GM21381 (cell line): Measurements from ENCODE around the gene MPI.
A peak's percentile ranks its signal among the peaks of the same experiment; 100 is the strongest.
"Not testable (repeated sequence)": the region's sequence is repeated elsewhere in the genome, so short reads cannot be mapped to it uniquely, and the experiment has no call there.

Experiments used
- ATAC-seq: cut with Tn5 transposase; IDR thresholded peaks from one replicate; pipeline ENCODE4 v1.9.1; 2021; ENCODE audit warnings: mild to moderate bottlenecking, moderate library complexity; ENCODE audit not compliant: unreplicated experiment

The MPI gene

DNA sequence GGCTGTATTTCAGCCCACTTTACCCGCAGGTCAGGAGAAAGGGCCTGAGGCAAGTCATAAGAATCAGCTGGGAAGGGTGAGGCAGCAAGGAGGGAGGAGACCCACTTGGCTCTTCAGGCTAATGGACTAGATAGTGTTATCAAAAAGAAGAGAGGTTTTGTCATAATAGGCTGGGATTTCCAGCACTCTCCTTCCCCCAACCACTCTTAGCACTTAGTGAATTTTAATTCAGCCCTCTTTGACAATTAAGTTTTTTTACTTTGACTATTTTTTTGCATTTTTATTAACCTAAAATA lies 771 bp downstream of the MPI start:
- ATAC-seq: no peak

DNA sequence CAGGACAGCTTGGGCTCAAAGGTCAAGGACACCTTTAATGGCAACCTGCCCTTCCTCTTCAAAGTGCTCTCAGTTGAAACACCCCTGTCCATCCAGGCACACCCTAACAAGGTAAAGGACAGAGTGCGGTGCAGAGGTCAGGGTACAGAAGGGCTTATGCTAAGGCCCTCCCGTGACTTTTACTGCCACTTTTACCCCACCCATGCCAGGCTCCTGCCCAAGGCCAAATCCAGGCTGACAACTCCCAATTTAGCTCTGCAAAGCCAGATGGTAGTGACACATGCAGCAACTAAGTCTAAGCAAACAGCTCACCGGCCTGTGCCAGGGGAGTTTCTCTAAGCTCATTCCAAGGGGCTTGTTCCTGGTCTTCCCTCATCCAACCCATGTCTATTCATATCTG lies 1.6 kb downstream of the MPI start:
- no peak for ATAC-seq

DNA sequence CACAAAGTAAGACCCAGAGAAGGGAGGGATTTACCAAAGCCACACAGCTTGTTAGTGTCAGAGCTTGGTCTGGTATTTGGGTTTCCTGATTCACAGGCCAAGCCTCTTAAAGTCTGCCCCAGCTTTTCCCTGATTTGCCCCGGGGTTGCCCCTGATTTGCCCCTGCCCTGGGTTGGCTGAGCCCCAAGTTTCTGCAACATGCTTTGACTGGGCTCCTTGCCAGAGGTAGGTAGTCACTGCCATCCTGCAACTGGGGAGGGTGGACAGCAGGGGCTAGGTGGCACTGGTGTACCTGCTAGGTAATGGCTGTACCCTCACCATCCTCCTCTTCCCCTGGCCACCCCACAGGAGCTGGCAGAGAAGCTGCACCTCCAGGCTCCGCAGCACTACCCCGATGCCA lies 2.5 kb downstream of the MPI start:
- ATAC-seq: no peak

DNA sequence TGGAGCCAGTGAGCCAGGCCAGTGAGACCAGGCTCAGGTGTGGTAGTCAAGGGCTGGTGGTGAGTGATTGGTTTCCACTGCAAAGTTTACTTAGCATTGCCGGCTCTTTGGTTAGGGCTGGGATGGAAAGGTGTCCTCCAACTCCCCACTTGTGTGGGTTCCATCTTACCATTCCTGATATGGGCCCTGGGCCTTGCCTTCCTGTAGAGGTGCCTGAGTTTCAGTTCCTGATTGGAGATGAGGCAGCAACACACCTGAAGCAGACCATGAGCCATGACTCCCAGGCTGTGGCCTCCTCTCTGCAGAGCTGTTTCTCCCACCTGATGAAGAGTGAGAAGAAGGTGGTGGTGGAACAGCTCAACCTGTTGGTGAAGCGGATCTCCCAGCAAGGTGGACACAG lies 3.1 kb downstream of the MPI start:
- ATAC-seq: no peak

DNA sequence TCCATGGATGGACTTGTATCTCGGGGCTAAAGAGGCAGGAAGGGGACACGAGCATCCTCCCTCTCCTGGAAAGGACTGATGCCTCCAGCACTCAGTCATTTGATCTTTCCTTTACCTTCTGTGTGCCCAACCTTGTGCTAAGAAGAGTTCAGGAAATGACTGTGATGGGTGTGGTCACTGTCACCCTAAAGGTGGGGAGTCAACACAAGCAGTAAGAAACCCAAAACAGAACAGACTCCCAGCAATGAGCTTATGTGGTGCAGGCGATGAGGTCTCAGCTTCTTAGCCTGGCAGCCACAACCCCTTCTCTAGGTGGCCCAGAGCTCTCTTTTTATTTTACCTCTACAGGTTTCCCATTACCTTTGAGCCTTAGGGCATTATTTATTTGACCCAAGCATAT lies 3.8 kb downstream of the MPI start:
- ATAC-seq: no peak

DNA sequence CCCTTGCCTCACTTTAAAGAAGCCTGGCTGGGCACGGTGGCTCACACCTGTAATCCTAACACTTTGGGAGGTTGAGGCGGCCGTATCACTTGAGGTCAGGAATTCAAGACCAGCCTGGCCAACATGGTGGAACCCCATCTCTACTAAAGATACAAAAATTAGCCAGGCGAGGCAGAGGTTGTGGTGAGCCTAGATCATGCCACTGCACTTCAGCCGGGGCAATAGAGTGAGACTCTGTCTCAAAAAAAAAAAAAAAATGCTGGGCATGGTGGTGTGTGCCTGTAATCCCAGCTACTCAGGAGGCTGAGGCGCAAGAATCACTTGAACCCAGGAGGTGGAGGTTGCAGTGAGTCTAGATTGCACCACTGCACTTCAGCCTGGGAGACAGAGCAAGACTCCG lies 4.5 kb downstream of the MPI start:
- not testable (repeated sequence) for ATAC-seq

DNA sequence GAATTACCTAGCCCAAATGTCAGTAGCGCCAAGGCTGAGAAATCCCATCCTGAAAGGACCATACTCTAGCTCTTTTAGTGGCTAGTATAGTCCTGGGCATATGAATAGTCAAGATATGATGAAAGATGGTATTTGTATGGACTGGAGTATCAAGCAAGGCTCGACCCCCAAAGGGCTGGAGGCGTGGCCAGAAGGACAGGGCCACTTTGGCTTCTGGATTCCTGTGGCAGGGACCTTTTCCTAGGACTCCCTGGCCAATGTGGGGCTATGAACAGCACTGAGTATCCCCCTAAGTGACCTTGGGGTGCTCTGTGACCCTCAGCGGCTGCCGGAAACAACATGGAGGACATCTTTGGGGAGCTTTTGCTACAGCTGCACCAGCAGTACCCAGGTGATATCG lies 6.0 kb downstream of the MPI start:
- ATAC-seq: no peak

DNA sequence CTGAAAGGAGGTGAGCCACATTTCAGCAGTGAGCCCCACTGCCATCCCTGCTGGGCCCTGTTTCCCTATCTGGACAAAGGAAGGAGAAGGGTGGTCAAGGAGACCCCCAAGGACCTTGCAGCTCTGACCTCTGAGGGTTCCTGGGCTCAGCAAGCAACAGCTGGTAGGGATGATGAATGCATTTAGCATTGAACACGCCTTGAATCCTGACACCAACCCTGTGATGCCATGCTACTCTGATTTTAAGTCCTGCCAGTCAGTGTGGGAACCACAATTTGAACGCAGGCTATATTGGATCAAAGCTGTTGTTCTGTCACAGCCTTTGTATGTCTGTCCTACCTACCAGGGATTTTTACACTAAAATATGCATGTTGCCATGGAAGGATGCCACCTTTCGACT lies 6.5 kb downstream of the MPI start:
- no peak for ATAC-seq

DNA sequence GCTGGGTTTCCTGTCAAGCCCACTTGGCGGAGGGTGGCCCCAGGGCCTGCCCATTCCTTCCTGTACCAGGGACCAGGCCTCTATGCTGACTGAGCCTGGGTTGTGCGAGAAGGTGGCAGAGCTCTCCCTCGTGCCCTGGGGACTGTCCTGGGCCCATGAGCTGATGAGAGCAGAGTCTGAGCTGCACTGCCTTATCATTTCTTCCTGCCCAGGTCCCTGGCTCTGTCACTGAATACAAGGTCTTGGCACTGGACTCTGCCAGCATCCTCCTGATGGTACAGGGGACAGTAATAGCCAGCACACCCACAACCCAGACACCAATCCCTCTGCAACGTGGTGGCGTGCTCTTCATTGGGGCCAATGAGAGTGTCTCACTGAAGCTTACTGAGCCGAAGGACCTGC lies 7.5 kb downstream of the MPI start:
- no peak for ATAC-seq

DNA sequence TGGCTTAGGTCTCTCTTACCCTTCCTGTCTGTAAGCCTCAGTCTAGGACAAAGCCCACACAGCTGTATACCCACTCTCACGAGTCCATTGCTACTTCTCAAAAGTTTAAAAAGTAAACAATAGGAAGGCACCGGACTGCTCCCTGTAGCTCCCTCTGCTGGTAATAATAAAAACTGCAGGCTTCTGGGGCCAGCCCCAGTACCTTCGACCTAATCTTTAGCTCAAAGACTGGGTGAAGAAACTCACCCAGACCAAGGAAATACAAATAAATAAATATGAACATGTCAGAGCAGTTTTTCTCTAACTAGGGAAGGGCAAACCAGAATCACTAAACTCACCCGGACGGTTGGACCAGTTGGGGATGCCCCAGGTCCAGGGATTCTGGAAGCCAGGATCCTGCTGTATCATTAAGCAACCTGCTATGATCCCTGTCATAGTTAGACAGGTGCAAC lies 11.8 kb downstream of the MPI start:
- no peak for ATAC-seq

DNA sequence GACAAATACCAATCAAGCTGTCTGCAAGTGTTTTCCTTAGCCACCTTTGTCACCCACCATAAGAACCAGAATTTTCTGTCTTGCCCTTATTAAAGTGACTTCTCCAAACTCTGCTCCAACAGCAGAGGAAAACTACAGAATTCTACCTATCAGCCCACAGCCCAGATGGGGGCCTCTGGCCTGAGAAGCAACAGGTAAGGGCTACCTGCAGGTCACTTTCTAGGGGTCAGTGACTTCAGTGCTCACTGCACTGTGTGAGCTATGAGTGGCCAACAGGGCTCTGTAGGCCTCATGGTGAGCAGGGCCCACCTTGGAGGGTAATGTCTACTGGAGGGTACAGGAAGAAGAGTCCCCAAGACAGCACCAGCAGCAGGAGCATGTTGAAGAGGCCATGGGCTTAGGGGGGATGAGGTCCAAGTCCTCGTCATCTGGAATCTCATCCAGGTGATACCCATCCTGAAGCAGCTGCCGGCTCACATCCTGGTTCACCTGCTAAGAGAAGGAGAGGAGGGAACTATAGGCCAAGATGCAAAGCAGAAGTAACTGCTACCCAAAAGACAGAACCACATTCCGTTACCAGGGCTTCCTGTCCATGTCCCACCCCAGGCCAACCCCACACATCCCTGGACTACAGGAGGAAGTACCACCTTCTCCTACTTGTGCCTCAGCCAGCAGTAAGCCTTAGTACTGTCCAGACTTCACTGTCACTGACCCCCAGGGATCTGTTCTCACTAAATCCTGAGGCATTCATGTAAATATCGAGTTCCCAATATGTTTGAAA lies 12.6 kb downstream of the MPI start:
- ATAC-seq: no peak

DNA sequence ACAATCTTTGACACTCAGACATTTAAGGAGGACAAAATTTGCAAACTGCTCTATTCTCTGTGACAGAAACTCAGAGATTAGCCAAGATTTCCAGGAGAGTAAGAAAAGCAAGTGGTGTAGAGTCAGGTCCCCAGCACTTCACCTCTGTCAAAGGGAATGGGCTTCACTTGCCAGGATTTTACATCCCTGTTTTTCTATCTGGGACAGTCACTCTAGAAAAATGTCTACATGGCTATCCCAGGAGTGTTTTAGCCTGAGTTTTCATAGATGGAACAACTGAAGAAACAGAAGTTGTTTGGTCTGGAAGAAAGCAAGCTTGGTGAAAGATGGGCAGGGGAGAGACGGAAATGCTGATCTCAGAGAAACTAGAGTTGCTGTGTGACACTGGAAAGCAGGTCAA lies 13.8 kb downstream of the MPI start:
- no peak for ATAC-seq

DNA sequence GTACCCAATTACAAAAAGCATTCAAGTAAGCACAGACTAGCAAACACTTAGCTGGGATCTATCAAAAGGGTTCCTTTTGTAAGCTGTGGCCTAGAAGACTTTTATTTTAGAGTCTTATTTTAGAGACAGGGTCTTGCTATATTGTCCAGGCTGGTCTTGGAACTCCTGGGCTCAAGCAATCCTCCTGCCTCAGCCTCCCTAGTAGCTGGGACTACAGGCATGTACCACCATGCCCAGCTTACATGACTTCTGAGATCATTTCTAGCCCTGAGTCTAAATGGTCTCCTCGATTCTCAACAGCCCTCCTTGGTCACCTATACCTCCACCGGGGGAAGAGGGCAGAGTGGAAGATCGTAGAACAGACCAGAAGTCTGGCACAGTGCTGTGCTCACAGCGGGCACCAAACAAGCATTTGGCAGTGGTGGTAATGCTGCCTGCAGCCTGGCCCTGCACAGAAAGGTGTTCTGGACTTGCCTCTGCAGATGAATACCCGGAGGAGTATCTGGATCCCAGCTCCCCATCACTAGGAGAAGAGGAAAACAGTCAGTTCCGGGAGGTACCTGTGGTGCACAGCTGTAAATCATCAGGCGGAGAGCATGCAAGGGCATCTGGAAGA lies 14.5 kb downstream of the MPI start:
- no peak for ATAC-seq

DNA sequence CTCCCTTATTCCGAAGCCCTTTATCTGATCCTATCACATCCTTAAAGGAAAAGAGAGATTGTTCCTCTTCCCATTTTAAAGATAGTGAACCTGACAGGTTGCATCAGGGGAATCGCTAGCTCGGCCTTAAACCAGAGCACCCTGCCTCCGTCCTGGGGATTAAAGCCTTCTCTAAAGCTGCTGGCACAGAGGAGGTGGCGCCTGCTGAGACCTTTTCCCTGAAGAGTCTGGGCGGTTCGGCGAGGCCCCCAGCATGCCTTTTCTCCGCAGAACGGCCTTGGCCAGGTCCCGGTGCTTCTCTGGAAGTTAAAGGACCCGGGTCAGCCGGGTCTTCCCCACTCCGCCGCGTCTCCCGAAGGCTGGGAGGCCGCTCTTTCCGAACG lies 16.2 kb downstream of the MPI start:
- ATAC-seq: peak; percentile 19

DNA sequence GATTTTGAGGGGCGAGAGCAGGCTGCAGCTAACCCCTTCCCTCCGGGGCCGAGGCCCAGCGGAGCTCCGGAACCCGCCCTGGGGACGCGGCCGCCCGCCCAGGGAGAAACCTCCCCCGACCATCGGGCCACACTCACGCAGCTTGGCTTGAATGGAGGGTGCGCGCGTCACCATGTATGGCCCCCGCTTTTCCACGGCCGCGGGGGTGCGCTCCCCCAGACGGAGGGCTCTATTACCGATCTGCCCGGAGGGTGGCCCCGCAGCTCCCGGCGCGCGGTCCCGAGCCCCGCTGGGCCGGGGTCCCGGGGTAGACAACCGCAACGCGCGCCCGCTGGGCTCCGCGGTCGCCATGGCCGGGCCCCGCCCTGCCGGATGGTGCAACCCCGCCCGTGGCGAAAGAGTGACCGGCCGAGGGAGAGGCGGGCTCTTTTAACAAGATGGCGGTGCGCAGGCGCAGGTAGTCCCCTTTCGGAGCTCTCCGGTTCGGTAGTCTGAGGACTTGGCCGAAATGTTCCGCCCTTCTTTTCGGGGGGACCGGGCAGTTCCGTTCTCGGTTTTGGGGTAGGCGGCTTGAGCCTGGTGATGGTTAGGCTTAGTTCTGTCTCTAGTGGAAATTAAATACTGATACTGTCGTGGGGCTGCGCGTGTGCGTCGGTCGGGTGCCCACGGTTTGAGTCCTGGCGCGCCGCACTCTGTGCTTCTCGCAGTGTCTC lies 16.8 kb downstream of the MPI start, which contains the start of gene FAM219B:
TSS of gene FAM219B (minus strand) at position 402 of the 713 bp plus-strand sequence. CDS start at position 351, 51 bp downstream.
- ATAC-seq: peak; percentile 84

DNA sequence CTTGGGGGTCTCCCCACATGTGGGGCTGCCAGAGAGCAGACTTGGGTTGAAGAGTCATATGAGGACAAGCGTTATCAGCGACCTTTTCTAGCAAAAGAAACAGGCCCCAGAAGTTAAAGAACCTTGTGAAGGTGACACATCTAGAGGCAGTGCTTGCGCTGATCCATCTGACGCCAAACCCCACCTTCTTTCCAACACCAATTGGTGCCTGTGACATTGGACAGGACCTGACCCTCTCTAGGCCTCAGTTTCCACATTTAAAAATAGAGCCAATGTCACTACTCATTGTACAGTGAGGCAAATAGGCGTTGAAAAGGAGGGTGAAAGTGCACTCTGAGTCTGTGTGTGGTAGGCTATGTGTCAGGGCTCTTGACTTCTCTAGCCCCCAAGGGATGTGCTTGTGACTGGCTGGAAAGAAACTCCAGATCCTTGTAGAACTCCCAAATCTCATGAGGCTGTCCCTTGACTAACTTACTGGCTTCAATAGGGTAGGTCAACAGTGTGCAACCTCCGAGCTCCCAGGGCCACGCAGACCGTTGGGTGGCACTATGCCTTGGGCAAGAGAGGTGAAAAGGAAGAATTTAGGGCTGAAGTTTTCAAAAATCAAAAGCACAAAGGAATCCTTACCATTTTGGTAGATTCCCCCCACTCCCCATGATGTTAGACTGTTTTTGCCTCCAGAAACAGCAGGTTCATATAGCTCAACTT lies 17.5 kb downstream of the MPI start:
- ATAC-seq: no peak

DNA sequence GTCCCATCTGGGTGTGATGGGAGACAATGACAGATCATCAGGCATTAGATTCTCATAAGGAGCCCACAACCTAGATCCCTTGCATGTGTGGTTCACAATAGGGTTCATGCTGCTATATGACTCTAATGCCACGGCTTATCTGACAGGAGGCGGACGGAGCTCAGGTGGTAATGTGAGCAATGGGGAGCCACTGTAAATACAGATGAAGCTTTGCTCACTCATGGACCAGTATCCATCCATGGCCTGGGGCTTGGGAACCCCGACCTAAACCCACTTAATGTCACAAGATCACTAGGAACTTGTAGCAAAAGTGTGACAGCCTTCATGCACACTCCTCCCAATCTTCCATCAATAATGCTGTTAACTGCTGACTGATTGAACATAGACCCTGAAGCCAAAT lies 18.8 kb downstream of the MPI start:
- no peak for ATAC-seq

DNA sequence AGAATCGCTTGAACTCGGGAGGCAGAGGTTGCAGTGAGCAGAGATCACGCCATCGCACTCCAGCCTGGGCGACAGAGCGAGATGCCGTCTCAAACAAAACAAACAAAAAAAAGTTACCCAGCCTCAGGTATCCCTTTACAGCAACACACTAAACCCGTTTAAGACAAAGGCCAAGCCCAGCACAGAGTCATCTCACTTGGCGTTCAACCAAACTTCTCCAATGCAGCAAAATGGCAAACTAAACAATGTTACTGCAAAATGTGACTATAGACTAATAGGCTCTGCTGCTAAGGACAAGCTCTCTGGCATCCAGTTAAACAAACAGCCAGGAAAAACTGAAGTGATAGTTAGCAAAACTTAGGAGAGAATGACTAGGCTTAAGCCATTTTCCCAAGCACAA lies 23.2 kb downstream of the MPI start:
- ATAC-seq: no peak

DNA sequence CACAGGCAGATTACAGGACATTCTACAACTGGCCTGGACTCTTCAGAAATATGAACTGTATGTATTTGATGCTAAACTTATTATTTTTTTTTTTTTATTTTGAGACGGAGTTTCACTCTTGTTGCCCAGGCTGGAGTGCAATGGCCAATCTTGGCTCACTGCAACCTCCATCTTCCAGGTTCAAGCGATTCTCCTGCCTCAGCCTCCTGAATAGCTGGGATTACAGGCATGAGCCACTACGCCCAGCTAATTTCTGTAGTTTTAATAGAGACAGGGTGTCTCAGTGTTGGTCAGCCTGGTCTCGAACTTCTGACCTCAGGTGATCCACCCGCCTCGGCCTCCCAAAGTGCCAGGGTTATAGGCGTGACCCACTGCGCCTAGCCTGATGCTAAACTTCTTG lies 24.0 kb downstream of the MPI start:
- ATAC-seq: not testable (repeated sequence)

DNA sequence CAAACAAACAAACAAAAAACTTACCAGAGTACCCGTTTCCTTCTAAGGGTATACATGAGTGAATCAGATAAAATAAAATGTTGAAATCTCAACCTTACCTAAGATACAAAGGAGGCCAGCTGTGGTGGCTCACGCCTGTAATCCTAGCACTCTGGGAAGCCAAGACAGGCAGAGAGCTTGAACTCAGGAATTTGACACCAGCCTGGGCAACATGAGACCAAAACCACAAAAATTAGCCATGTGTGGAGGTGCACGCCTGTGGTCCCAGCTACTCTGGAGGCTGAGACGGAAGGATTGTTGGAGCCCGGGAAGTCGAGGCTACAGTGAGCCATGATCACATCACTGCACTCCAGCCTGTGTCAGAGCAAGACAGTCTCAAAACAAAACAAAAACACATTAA lies 27.8 kb downstream of the MPI start:
- ATAC-seq: no peak

DNA sequence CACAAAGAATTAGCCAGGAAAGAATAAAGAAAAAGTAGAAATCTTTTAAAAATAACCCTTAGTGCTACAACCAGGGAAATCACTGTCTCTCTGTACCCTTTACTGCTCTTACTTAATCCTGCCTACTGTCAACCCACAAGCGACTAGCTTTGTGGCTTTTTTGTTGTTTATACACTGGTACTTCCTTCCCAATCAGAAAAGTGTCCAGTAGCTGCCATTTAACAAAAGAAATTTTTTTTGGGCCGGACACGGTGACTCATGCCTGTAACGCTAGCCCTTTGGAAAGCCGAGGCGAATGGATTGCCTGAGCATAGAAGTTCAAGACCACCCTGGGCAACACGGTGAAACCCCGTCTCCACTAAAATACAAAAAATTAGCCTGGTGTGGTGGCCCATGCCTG lies 30.6 kb downstream of the MPI start:
- no peak for ATAC-seq

DNA sequence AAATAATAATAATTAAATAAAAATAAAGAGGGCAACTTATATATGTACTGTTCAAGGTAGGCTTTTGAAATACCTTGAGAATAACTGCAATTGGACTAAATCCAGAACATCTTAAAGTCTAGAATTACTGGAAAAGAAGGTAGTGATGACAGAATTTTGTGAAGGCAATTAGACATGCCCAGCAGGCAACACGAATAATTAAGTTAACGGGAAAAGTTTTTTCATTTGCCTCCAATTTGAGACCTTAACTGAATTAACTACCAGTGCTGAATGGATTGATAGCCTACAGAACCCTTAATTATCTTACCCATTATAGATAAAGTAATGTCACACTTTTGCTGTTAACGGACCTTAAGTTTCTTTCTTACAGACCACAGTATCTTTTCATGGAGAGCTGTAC lies 34.7 kb downstream of the MPI start:
- no peak for ATAC-seq
